Activated CD8-positive, alpha-beta memory T cell treated with anti-CD3 and anti-CD28 coated beads, Interleukin-2, amount 50 U/mL, for 48 hours (primary cell): ENCODE results near the gene TFPI2.

Experiments
- DNase-seq: peaks from one replicate; pipeline ENCODE4 v3.0.0-alpha.2; 2020

Gene TFPI2

DNA sequence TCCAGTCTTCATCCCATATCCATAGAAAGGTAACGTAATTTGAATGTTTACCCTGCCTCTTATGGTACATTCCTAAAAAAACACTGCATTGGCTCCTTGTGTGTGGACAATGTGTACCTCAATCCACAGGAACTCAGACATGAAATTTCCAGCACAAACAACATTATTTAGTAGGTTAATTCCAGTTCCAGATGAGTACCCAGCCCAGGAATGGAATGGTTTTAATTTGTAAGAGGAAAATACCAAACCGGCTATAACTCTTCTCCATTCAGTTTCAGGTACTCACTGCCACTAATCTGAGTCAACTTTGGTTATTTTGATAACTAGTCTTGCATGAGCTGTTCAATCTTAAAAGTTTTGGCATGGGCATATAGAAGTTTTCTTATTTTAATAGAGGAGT lies 39.0 kb downstream of the TFPI2 start:
- no peak for DNase-seq

- DNase-seq: no peak
These were observed 47.3 kb downstream of the TFPI2 start for GRCh38 chr7:93843260-93843659.

GRCh38 chr7:93838966-93839365 lies 51.6 kb downstream of the TFPI2 start:
- DNase-seq: no peak

DNA sequence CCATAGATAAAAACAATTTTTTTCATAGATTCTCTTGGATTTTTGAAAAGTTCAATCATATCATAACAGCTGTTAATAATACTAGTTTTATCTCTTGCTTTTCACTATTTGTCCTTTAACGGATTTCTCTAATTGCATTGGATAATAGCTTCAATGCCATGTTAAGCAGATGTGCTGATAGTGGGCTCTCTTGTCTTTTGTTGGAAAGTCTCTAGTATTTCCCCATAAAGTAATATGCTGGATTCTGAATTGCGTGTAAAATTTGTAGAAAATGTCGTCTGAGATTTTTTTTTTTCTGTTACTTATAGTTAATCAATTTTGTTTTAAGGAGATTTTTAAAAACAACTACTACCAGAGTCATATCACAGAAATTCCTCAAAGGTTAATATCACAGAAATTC lies 53.3 kb downstream of the TFPI2 start:
- DNase-seq: no peak

- no peak for DNase-seq
These were observed 54.4 kb downstream of the TFPI2 start for GRCh38 chr7:93836116-93836515.

- no peak for DNase-seq
These were observed 54.9 kb downstream of the TFPI2 start for GRCh38 chr7:93835702-93836101.
